ENCODE data around the gene EIF3I.

GRCh38 chr1:32186077-32186476, 36.1 kb upstream of the EIF3I start:
- TF ChIP-seq POLR2AphosphoS5 (IDR thresholded peaks at IDR 0.05; ENCODE audit: low read depth, low read length) = no peak
- no peak for TF ChIP-seq CTCF (IDR thresholded peaks at IDR 0.05)
- no peak for TF ChIP-seq REST (IDR thresholded peaks at IDR 0.05; ENCODE audit: insufficient read depth in 1 of 2, low read depth in 2 of 2, low read length in 1 of 2)
